Measurements from ENCODE around the gene POTEJ.
"Not testable (repeated sequence)": the region's sequence is repeated elsewhere in the genome, so short reads cannot be mapped to it uniquely, and the experiment has no call there.

The POTEJ gene

GRCh38 chr2:130601648-130602302, 9.5 kb upstream of the POTEJ start:
- DNase-seq (ENCODE audit: low read depth): not testable (repeated sequence)

GRCh38 chr2:130608276-130609001, 2.8 kb upstream of the POTEJ start:
- DNase-seq (ENCODE audit: low read depth): not testable (repeated sequence)

GRCh38 chr2:130609002-130609920, 2.0 kb upstream of the POTEJ start:
- DNase-seq (ENCODE audit: low read depth): not testable (repeated sequence)

DNA sequence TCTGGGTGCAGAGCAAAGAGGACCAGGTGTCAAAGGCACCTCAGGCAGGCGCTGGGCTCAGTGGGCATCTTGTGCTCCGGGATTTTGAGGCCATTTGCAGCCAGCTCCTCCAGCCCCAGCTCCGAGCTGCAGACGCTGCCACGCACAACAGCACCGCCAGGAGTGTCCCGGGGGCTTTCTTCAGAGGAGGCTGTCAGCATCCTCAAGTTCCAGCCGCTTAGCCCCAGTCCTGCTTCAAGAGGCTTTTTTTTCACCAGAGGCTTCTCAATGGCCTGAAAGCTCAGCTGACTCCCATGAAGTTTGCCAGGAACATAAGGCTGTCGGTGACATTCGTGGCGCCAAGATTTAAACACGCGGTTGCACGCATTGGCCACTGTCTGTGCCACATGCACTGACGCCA, 754 bp upstream of the POTEJ start:
- not testable (repeated sequence) for DNase-seq (ENCODE audit: low read depth)

DNA sequence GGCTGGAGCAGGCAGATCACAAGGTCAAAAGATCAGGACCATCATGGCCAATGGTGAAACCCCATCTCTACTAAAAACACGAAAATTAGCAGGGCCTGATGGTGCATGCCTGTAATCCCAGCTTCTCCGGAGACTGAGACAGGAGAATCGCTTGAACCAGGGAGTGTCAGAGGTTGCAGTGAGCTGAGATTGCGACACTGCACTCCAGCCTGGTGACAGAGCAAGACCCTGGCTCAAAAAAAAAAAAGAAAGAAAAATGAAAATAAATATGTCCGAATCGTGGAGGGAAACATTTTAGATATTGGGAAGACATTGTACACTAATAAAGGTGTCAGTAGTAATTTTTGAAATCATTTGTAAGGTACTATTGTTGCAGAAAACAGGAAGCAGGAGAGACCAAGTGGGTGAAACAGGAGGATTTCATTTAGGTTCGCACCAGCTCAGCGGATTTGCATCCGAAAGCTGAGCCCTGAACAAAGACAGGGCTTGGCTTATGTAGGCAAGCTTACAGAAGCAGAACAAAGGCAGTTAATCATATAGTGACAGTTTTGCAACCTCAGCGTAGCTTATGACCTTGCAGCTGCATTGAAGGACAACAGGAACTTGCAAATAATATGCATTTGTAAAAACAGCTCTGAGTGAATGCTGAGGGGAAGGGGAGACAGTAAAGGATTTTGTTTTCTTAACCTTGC, 17.7 kb downstream of the POTEJ start:
- not testable (repeated sequence) for DNase-seq (ENCODE audit: low read depth)

- DNase-seq (ENCODE audit: low read depth): not testable (repeated sequence)
Observed at GRCh38 chr2:130638973-130639372, 27.7 kb downstream of the POTEJ start.

GRCh38 chr2:130641688-130642087, 30.4 kb downstream of the POTEJ start:
- DNase-seq (ENCODE audit: low read depth): not testable (repeated sequence)

- not testable (repeated sequence) for DNase-seq (ENCODE audit: low read depth)
Observed at GRCh38 chr2:130649285-130649684, 38.0 kb downstream of the POTEJ start.

DNA sequence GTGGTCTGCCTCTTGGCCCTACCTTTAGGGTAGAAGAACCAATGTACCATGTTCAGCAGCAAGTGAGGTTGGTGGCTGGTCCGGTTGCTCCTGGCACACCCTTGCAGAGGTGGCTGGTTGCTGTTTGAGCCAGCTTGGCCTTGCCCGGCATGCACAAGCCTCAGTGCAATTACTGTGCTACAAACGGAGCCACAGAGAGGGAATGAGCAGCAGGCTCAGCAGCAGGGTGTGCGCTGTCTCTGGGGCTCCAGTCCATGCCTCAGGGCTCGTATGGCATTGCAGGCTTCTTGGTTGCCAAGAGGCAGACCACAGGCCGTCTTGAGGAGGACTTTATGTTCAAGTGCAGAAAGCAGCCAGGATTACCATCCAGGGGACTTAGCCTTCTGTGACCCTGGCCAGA, 53.3 kb downstream of the POTEJ start:
- DNase-seq (ENCODE audit: low read depth): not testable (repeated sequence)

- not testable (repeated sequence) for DNase-seq (ENCODE audit: low read depth)
Observed at GRCh38 chr2:130665596-130665995, 54.4 kb downstream of the POTEJ start.

- not testable (repeated sequence) for DNase-seq (ENCODE audit: low read depth)
Observed at GRCh38 chr2:130667516-130667915, 56.3 kb downstream of the POTEJ start.

- not testable (repeated sequence) for DNase-seq (ENCODE audit: low read depth)
Observed at GRCh38 chr2:130670026-130670745, 58.9 kb downstream of the POTEJ start.

GRCh38 chr2:130692041-130692770, 81.0 kb downstream of the POTEJ start:
- not testable (repeated sequence) for DNase-seq (ENCODE audit: low read depth)

- not testable (repeated sequence) for DNase-seq (ENCODE audit: low read depth)
Observed at GRCh38 chr2:130693474-130693873, 82.2 kb downstream of the POTEJ start.

DNA sequence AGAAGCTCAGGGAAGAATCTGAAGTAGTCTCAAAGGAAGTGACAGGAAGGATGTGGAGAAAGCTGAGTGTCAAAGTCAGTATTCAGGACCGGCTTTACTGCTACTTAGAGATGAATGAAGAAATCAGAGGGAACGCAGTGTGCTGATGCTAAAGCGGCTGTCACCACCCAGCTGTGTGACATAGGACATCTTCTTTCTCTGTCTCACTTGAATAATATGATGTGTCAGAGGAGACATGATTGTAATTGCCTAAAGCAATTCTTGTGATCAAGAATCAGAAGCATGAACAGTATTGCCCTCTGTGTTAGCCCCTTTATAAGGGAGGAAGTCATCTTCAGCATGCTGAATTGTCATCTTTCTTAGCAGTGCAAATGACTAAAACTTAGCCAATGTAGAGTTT, 92.0 kb downstream of the POTEJ start:
- not testable (repeated sequence) for DNase-seq (ENCODE audit: low read depth)

All from stimulated activated CD8-positive, alpha-beta memory T cell treated with anti-CD3 and anti-CD28 coated beads, Interleukin-12 subunit alpha, Interleukin-12 subunit beta, amount 100 ng/mL, for 4 hours (primary cell).